ENCODE measurements around the gene CSF1.

DNA sequence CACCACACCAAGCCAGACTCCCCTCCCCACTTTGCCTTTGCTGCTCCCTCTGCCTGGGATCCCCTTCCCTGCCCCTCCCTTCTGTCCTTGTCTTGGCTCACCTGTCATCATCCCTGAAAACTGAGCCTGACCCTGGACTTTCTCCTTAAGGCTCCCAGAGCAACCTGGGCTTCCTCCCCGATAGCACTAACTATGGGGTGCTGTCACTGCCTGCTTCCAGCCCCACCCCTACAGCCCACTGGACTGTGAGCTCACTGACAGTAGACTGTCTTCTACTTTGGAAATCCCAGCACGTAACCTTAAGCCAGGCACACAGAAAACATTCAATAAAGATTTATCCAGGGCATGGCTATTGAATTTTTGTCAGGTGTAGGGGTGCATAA, 9.5 kb upstream of the CSF1 start:
- TF ChIP-seq EZH2 (IDR thresholded peaks at IDR 0.05; ENCODE audit: borderline replicate concordance, low read depth, low read length, severe bottlenecking) (no peak), POLR2A (IDR thresholded peaks at IDR 0.05; ENCODE audit: low read depth, low read length) (no peak)
